Measurements from ENCODE around the gene CEP57. TPM values are rescaled to one million over a fixed set of nuclear protein-coding genes. Genes with fewer than 3 reads are reported as not detected.

The CEP57 gene
- total RNA-seq, 1 experiment from 2014 or later: 79.8 TPM

DNA sequence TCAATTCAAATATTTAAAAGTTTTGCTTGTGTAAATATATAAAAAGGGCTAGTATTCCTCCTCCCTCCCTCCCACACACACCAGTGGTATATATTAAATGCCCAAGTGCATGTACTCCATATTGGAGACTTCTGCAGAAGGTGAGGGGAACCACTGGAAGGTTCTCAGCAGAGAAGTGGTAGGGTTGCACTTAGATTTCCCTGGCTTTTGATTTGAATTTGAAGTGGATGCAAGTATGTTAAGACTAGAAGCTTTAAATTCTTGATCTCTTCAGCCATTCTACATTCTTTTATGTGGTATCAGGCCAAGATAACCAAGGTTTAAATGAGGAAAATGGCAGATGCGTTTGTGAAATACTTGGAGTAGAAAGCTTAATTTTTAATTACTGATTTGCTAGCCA is 43.1 kb downstream of the CEP57 start:
- intact Hi-C loops (cut with micrococcal nuclease; ENCODE audit: unreplicated experiment): no loop called here
- TF ChIP-seq, protein P1, sequence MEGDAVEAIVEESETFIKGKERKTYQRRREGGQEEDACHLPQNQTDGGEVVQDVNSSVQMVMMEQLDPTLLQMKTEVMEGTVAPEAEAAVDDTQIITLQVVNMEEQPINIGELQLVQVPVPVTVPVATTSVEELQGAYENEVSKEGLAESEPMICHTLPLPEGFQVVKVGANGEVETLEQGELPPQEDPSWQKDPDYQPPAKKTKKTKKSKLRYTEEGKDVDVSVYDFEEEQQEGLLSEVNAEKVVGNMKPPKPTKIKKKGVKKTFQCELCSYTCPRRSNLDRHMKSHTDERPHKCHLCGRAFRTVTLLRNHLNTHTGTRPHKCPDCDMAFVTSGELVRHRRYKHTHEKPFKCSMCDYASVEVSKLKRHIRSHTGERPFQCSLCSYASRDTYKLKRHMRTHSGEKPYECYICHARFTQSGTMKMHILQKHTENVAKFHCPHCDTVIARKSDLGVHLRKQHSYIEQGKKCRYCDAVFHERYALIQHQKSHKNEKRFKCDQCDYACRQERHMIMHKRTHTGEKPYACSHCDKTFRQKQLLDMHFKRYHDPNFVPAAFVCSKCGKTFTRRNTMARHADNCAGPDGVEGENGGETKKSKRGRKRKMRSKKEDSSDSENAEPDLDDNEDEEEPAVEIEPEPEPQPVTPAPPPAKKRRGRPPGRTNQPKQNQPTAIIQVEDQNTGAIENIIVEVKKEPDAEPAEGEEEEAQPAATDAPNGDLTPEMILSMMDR (conservative IDR thresholded peaks at IDR 0.05; ENCODE audit: low read depth, low read length): no peak
- TF ChIP-seq EZH2 (IDR thresholded peaks at IDR 0.05; ENCODE audit: borderline replicate concordance, low read depth, low read length, poor library complexity, severe bottlenecking): no peak

DNA sequence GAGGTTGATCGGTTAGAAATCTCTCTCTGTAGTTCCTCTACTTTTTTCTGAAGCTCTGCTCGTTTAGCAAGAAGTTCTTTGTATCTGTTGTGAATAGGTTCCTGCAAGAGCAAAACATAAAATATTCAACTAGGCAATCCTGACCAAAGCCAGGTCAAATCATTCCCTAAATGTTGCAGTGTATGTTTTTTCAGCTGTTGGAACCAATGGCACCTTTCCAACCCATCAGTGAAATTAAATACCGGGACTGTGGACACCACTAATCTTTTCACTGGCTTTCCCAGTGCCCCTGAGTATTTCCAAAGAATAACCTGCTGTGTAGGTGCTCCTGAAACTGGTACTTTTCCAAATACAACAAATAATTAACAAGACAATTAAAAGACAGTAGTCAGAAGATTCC is 45.1 kb downstream of the CEP57 start:
- TF ChIP-seq, protein P1 (conservative IDR thresholded peaks at IDR 0.05; ENCODE audit: low read depth, low read length): no peak
- TF ChIP-seq EZH2 (IDR thresholded peaks at IDR 0.05; ENCODE audit: borderline replicate concordance, low read depth, low read length, poor library complexity, severe bottlenecking): no peak
- intact Hi-C loops (cut with micrococcal nuclease; ENCODE audit: unreplicated experiment): loop anchor here (5.0 kb wide), 2 partner anchors 407 to 507 kb away; partner anchors contain the start of gene MAML2
- POLR2A ChIA-PET (ENCODE audit: low non-redundant PET): no interaction called here
- no peaks in the 10 kb centered on the region for H3K9me3 ChIP-seq (ENCODE audit: low read depth, low read length, poor library complexity, severe bottlenecking)
- no peak overlapping the region for H3K27ac ChIP-seq (ENCODE audit: low read depth, low read length, poor library complexity, severe bottlenecking)
- DNase-seq (ENCODE audit: low spot score): no peak
- H3K36me3 ChIP-seq (ENCODE audit: insufficient read depth, low read length, poor library complexity, severe bottlenecking): peaks cover 72% of the 10 kb centered on the region
- CTCF ChIA-PET: interaction anchor here (1.0 to 2.2 kb wide), 7 partner anchors 14 to 839 kb away, joined by 3 to 33 read pairs (median 11); partner anchors contain the start of gene MAML2
- H3K4me3 ChIP-seq (ENCODE audit: low read depth, low read length, poor library complexity, severe bottlenecking): no peak overlapping the region
- H3K4me1 ChIP-seq (ENCODE audit: insufficient read depth, low read length, poor library complexity, severe bottlenecking): peaks cover 17% of the 10 kb centered on the region
- H3K27me3 ChIP-seq (replicated peaks; ENCODE audit: insufficient read depth, low read depth, low read length, poor library complexity): no peaks in the 10 kb centered on the region
- no TSS peak for BruUV-seq (replicated peaks)

More for the DNA sequence above, 43.1 kb downstream of the CEP57 start:
- DNase-seq (ENCODE audit: low spot score): no peak
- Histone ChIP-seq H3K4me1 (ENCODE audit: insufficient read depth, low read length, poor library complexity, severe bottlenecking) (peaks cover 17% of the 10 kb centered on the region), H3K27ac (ENCODE audit: low read depth, low read length, poor library complexity, severe bottlenecking) (no peak overlapping the region), H3K9me3 (ENCODE audit: low read depth, low read length, poor library complexity, severe bottlenecking) (no peaks in the 10 kb centered on the region), H3K36me3 (ENCODE audit: insufficient read depth, low read length, poor library complexity, severe bottlenecking) (peaks cover 76% of the 10 kb centered on the region), H3K27me3 (replicated peaks; ENCODE audit: insufficient read depth, low read depth, low read length, poor library complexity) (no peaks in the 10 kb centered on the region), H3K4me3 (ENCODE audit: low read depth, low read length, poor library complexity, severe bottlenecking) (no peak overlapping the region)
- BruUV-seq (replicated peaks): no TSS peak
- POLR2A ChIA-PET (ENCODE audit: low non-redundant PET): no interaction called here
- CTCF ChIA-PET: no interaction called here

DNA sequence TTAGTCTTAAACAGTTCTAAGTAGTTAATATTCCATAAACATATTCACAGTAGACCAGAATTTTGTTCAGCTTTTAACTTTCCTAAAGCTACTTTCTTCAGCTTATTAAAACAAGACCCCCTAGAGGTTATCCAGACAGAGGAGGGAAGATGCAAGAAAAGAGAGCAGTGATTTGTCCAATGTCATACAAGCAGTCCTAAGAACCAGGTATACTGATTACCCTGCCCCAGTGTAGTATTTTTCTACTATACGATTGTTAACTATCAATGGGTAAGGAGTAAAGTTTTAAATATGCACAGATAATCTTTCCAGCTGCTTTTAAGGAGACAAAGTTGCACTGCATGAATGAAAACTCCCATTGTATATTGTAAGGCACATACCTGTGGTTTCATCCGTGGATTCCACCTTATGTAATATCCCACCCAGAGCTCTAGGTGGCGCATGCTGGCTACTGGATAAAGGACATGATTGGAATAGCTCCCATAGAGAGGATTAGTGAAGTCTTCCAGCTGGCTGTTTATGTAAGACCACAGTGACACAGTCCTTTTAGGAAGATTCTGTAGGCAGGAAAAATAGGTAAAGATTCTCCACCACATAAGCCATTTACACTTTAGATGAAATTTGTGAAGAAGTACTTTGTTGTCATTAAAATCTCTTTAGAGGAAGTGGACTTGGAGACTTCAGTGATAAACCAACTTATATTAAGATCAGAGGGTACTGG is 45.6 kb downstream of the CEP57 start:
- H3K36me3 ChIP-seq (ENCODE audit: insufficient read depth, low read length, poor library complexity, severe bottlenecking): peaks cover 72% of the 10 kb centered on the region
- peak overlapping the region; percentile 39 for H3K27ac ChIP-seq (ENCODE audit: low read depth, low read length, poor library complexity, severe bottlenecking)
- ChIA-PET CTCF (interaction anchor here (0.5 to 2.2 kb wide), 9 partner anchors 13 to 838 kb away, joined by 3 to 33 read pairs (median 10); partner anchors contain the start of genes CCDC82, JRKL and MAML2), POLR2A (ENCODE audit: low non-redundant PET) (no interaction called here)
- DNase-seq (ENCODE audit: low spot score): peak; percentile 93
- peaks cover 16% of the 10 kb centered on the region for H3K4me1 ChIP-seq (ENCODE audit: insufficient read depth, low read length, poor library complexity, severe bottlenecking)
- H3K27me3 ChIP-seq (replicated peaks; ENCODE audit: insufficient read depth, low read depth, low read length, poor library complexity): no peaks in the 10 kb centered on the region
- intact Hi-C loops (cut with micrococcal nuclease; ENCODE audit: unreplicated experiment): loop anchor here (1.0 to 5.0 kb wide), 4 partner anchors 406 to 590 kb away; partner anchors contain the start of gene MAML2
- no peak for TF ChIP-seq EZH2 (IDR thresholded peaks at IDR 0.05; ENCODE audit: borderline replicate concordance, low read depth, low read length, poor library complexity, severe bottlenecking)
- TF ChIP-seq, protein P1 (conservative IDR thresholded peaks at IDR 0.05; ENCODE audit: low read depth, low read length): peak; percentile 99
- no peak overlapping the region for H3K4me3 ChIP-seq (ENCODE audit: low read depth, low read length, poor library complexity, severe bottlenecking)
- no peaks in the 10 kb centered on the region for H3K9me3 ChIP-seq (ENCODE audit: low read depth, low read length, poor library complexity, severe bottlenecking)
- BruUV-seq (replicated peaks): no TSS peak

Data from A673 (cell line).